BE2C (cell line): ENCODE data around the gene KRT81.

Source experiments
- DNase-seq: peaks from one replicate; pipeline ENCODE4 v3.0.0-alpha.2; 2020
- H3K27me3 ChIP-seq: fragments of 250-450 bp; sonication (Bioruptor Pico); 2 replicates; pipeline ENCODE4 v1.5.1; 2020; ENCODE audit warnings: mild to moderate bottlenecking
- H3K36me3 ChIP-seq: fragments of 250-450 bp; sonication (Bioruptor Pico); 2 replicates; pipeline ENCODE4 v1.5.1; 2020; ENCODE audit warnings: mild to moderate bottlenecking
- H3K4me1 ChIP-seq: fragments of 250-450 bp; sonication (Bioruptor Pico); 2 replicates; pipeline ENCODE4 v1.5.1; 2020
- H3K4me3 ChIP-seq: 2 replicates; pipeline ENCODE4 v1.5.1; 2011; ENCODE audit warnings: low read depth, low read length
- H3K9me3 ChIP-seq: fragments of 250-450 bp; sonication (Bioruptor Pico); 2 replicates; pipeline ENCODE4 v1.5.1; 2020
- CTCF ChIP-seq: IDR thresholded peaks from 2 replicates; pipeline ENCODE4 v1.5.1; 2012; ENCODE audit warnings: mild to moderate bottlenecking, low read depth, low read length

KRT81 gene

GRCh38 chr12:52256584-52256935 lies 34.8 kb downstream of the KRT81 start:
- Histone ChIP-seq H3K27me3 (peaks cover 23% of the 10 kb centered on the region), H3K9me3 (no peaks in the 10 kb centered on the region), H3K36me3 (no peaks in the 10 kb centered on the region), H3K4me1 (no peaks in the 10 kb centered on the region), H3K4me3 (no peak overlapping the region)
- TF ChIP-seq CTCF, result no peak
- DNase-seq, result no peak

- Histone ChIP-seq H3K4me1 (no peaks in the 10 kb centered on the region), H3K27me3 (peaks cover 23% of the 10 kb centered on the region), H3K4me3 (no peak overlapping the region), H3K36me3 (no peaks in the 10 kb centered on the region), H3K9me3 (no peaks in the 10 kb centered on the region)
- TF ChIP-seq CTCF, result no peak
- no peak for DNase-seq
These were observed 35.3 kb downstream of the KRT81 start for GRCh38 chr12:52255926-52256583.

GRCh38 chr12:52254965-52255751 lies 36.2 kb downstream of the KRT81 start:
- H3K4me1 ChIP-seq, result no peaks in the 10 kb centered on the region
- no peak for DNase-seq
- H3K27me3 ChIP-seq, result peaks cover 23% of the 10 kb centered on the region
- TF ChIP-seq CTCF, result no peak
- no peak overlapping the region for H3K4me3 ChIP-seq
- no peaks in the 10 kb centered on the region for H3K9me3 ChIP-seq
- H3K36me3 ChIP-seq, result no peaks in the 10 kb centered on the region

GRCh38 chr12:52254180-52254964 lies 37.0 kb downstream of the KRT81 start:
- peaks cover 22% of the 10 kb centered on the region for H3K27me3 ChIP-seq
- TF ChIP-seq CTCF, result no peak
- H3K9me3 ChIP-seq, result no peaks in the 10 kb centered on the region
- DNase-seq, result no peak
- H3K4me3 ChIP-seq, result no peak overlapping the region
- H3K4me1 ChIP-seq, result no peaks in the 10 kb centered on the region
- H3K36me3 ChIP-seq, result no peaks in the 10 kb centered on the region

- no peak for TF ChIP-seq CTCF
- H3K9me3 ChIP-seq, result no peaks in the 10 kb centered on the region
- peaks cover 14% of the 10 kb centered on the region for H3K27me3 ChIP-seq
- no peaks in the 10 kb centered on the region for H3K36me3 ChIP-seq
- H3K4me1 ChIP-seq, result no peaks in the 10 kb centered on the region
- no peak for DNase-seq
- H3K4me3 ChIP-seq, result no peak overlapping the region
These were observed 37.7 kb downstream of the KRT81 start for GRCh38 chr12:52253391-52254179.
